Gastrocnemius medialis (tissue), 4 donors: Measurements from ENCODE around the gene AMOT. TPM values are rescaled to one million over a fixed set of nuclear protein-coding genes. Genes with fewer than 3 reads are reported as not detected.

ENCODE experiments used
- ATAC-seq, 2 donors: fragments of 150-250 bp; one replicate each; pipeline ENCODE4 v1.9.1; 2016
- DNase-seq, 2 donors: peaks; one replicate each; pipeline ENCODE4 v3.0.0-alpha.2; 2019
- H3K27ac ChIP-seq, 4 donors: fragments of 200-600 bp; sonication (generic); 1 replicate in 1 of 4; 2 replicates in 3 of 4; pipeline ENCODE4 v1.5.1; 2016 to 2018; ENCODE audit warnings: mild to moderate bottlenecking in 2 of 4, moderate library complexity in 1 of 4
- H3K27me3 ChIP-seq, 3 donors: fragments of 200-600 bp; sonication (generic) in 2 of 3; 1 replicate in 1 of 3; 2 replicates in 2 of 3; pipeline versions ENCODE4 v1.5.1 to v1.6.0; 2016 to 2019; ENCODE audit warnings: mild to moderate bottlenecking in 1 of 3, moderate library complexity in 1 of 3
- H3K36me3 ChIP-seq, 2 donors: fragments of 200-600 bp; sonication (generic) in 1 of 2; one replicate each; pipeline ENCODE4 v1.5.1; 2017 to 2018
- H3K4me1 ChIP-seq, 2 donors: fragments of 200-600 bp; sonication (generic) in 1 of 2; one replicate each; pipeline ENCODE4 v1.5.1; 2016 to 2017; ENCODE audit warnings: mild to moderate bottlenecking in 2 of 2
- H3K4me3 ChIP-seq, 4 donors: fragments of 200-600 bp; sonication (generic) in 3 of 4; 1 replicate in 1 of 4; 2 replicates in 3 of 4; pipeline ENCODE4 v1.5.1; 2016 to 2019; ENCODE audit warnings: mild to moderate bottlenecking in 2 of 4
- H3K9me3 ChIP-seq, 3 donors: fragments of 200-600 bp; sonication (generic) in 2 of 3; 1 replicate in 1 of 3; 2 replicates in 2 of 3; pipeline ENCODE4 v1.5.1; 2016 to 2019
- CTCF ChIP-seq, 5 experiments: fragments of 450-650 bp in 3 of 5; fragments of 200-600 bp in 2 of 5; sonication (generic) in 2 of 5; IDR thresholded peaks in 4 of 5; conservative IDR thresholded peaks in 1 of 5; 1 replicate in 4 of 5; 2 replicates in 1 of 5; pipeline ENCODE4 v1.5.1; 2016 to 2019; ENCODE audit warnings: antibody characterized with exemption in 5 of 5, mild to moderate bottlenecking in 3 of 5, moderate library complexity in 3 of 5
- POLR2A ChIP-seq, 2 donors: fragments of 450-650 bp; IDR thresholded peaks; one replicate each; pipeline ENCODE4 v1.6.1; 2017; ENCODE audit warnings: antibody characterized with exemption in 2 of 2, mild to moderate bottlenecking in 2 of 2, moderate library complexity in 2 of 2
- in situ Hi-C, 4 donors: fragments of 200-750 bp; cut with MboI; loops; one replicate each; pipeline versions ENCODE4 v1.15.0 to v1.8.0; 2017; ENCODE audit warnings: low sequenced_read_pairs in 4 of 4
- intact Hi-C: fragments of 100-400 bp; cut with DNase I; formaldehyde crosslinking; loops from one replicate; pipeline ENCODE4 v1.15.1; 2023; ENCODE audit warnings: low total_unique reads
- total RNA-seq, 4 donors: library from RNA; depleted of rRNA; stranded (reverse); fragments of >200 nt; gene quantifications; one replicate each; pipeline versions ENCODE4 v1.1.0 to v1.2.3, GENCODE V29; 2016

Gene AMOT
- total RNA-seq, 4 donors from 2014 or later, result 10.2 to 48.1 (median 22.4) TPM

DNA sequence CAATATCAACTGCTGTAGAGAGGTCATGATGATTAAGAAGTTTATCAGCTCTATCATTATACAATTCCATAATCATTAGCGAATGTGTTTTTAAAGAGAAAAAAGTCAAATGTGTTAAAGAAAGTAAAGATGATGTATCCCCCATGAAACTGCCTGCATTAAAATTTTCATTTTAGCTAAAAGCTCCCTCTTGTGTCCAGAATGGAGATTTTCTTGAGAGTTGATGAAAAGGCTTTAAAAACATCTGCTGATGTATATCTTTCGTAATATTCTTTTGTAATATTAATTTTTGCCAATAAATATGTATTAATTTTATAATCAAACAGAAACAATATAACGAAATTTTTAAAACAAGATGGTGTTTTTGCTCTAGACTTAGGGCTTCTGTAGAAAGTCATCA, 108.8 kb downstream of the AMOT start:
- Histone ChIP-seq H3K27ac (no peak overlapping the region), H3K4me3 (no peak overlapping the region), H3K9me3 (no peaks in the 10 kb centered on the region), H3K36me3 (no peaks in the 10 kb centered on the region), H3K27me3 (no peaks in the 10 kb centered on the region), H3K4me1 (no peaks in the 10 kb centered on the region)
- DNase-seq, result no peak
- TF ChIP-seq POLR2A (IDR thresholded peaks at IDR 0.05) (no peak), CTCF (IDR thresholded peaks at IDR 0.05 in 4 of 5, conservative IDR thresholded peaks at IDR 0.05 in 1 of 5) (no peak)
- intact Hi-C loops, result no loop called here
- in situ Hi-C loops, result no loop called here
- no peak for ATAC-seq

Other genes with a start within 250 kb of the AMOT start
- gene LHFPL1, start 160.9 kb downstream of the AMOT start, total RNA-seq, result under 1 TPM in 1 of 4 donors, not detected in 3; 0.29 TPM